HG03196 (cell line): ENCODE measurements around the gene ZCCHC24.

Experiments used
- ATAC-seq: cut with Tn5 transposase; IDR thresholded peaks from one replicate; pipeline ENCODE4 v1.9.1; 2021; ENCODE audit not compliant: unreplicated experiment

The ZCCHC24 gene

GRCh38 chr10:79385804-79386531, 59.5 kb downstream of the ZCCHC24 start:
- ATAC-seq = no peak

GRCh38 chr10:79385392-79385795, 60.0 kb downstream of the ZCCHC24 start:
- no peak for ATAC-seq

GRCh38 chr10:79384773-79385391, 60.5 kb downstream of the ZCCHC24 start:
- no peak for ATAC-seq

- ATAC-seq = no peak
Observed at GRCh38 chr10:79383974-79384606, 61.3 kb downstream of the ZCCHC24 start.

GRCh38 chr10:79382491-79382941, 62.9 kb downstream of the ZCCHC24 start:
- no peak for ATAC-seq

GRCh38 chr10:79381804-79382221, 63.6 kb downstream of the ZCCHC24 start:
- no peak for ATAC-seq

- no peak for ATAC-seq
Observed at GRCh38 chr10:79380946-79381721, 64.3 kb downstream of the ZCCHC24 start.

GRCh38 chr10:79380125-79380945, 65.1 kb downstream of the ZCCHC24 start:
- no peak for ATAC-seq

GRCh38 chr10:79379512-79380124, 65.8 kb downstream of the ZCCHC24 start:
- no peak for ATAC-seq

- no peak for ATAC-seq
Observed at GRCh38 chr10:79378647-79379511, 66.5 kb downstream of the ZCCHC24 start.

GRCh38 chr10:79378383-79378646, 67.1 kb downstream of the ZCCHC24 start:
- ATAC-seq = no peak

- ATAC-seq = no peak
Observed at GRCh38 chr10:79377557-79378382, 67.7 kb downstream of the ZCCHC24 start.

- ATAC-seq = no peak
Observed at GRCh38 chr10:79376751-79377556, 68.5 kb downstream of the ZCCHC24 start.

- ATAC-seq = no peak
Observed at GRCh38 chr10:79376078-79376628, 69.3 kb downstream of the ZCCHC24 start.

- ATAC-seq = no peak
Observed at GRCh38 chr10:79375321-79376077, 69.9 kb downstream of the ZCCHC24 start.

- ATAC-seq = no peak
Observed at GRCh38 chr10:79374312-79375191, 70.9 kb downstream of the ZCCHC24 start.
